GM12891 (cell line): Measurements from ENCODE around the gene PSIP1.
A peak's percentile ranks its signal among the peaks of the same experiment; 100 is the strongest.

Experiments
- POLR2A ChIP-seq: IDR thresholded peaks from 2 replicates; pipeline ENCODE4 v1.6.1; 2011; ENCODE audit warnings: low read depth, low read length, control low read depth
- POLR2AphosphoS5 ChIP-seq: IDR thresholded peaks from 2 replicates; pipeline ENCODE4 v1.6.1; 2011; ENCODE audit warnings: low read depth, low read length, control low read depth
- POU2F2 ChIP-seq: IDR thresholded peaks from 2 replicates; pipeline ENCODE4 v1.6.1; 2011; ENCODE audit warnings: low read depth, mild to moderate bottlenecking, control low read depth, low read length, moderate library complexity
- SPI1 ChIP-seq: IDR thresholded peaks from 2 replicates; pipeline ENCODE4 v1.6.1; 2011; ENCODE audit warnings: low read depth, low read length, control low read depth
- TAF1 ChIP-seq: IDR thresholded peaks from 2 replicates; pipeline ENCODE4 v1.6.1; 2011; ENCODE audit warnings: low read depth, low read length, control low read depth

DNA sequence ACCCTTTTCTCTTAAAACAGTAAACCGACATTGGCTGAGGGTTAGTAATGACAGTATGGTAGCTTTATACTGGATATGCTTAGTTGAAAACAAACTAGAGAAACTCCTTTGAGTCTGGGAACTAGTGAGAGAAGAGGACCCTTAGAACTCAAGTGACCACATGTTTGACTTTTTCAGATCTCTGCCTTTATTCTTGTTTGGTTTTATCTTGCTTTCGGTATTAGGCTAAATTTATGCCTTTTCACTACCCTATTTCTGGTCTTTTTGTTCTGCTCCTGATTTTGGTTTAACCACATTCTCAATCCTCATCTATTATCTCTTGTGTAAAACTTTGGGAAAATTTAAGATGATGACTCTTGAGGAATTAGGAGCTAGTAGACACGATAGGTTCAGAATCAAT is 77.1 kb downstream of the PSIP1 start:
- TF ChIP-seq POLR2A (no peak), POLR2AphosphoS5 (no peak), POU2F2 (no peak), TAF1 (no peak), SPI1 (peak; percentile 54)
